IPS DF 4.7 (cell line): ENCODE data around the gene MRPL38.
"Not testable (repeated sequence)": the region's sequence is repeated elsewhere in the genome, so short reads cannot be mapped to it uniquely, and the experiment has no call there.

Source experiments
- DNase-seq: peaks from one replicate; pipeline ENCODE4 v3.0.0-alpha.2; 2013; ENCODE audit warnings: low spot score; ENCODE audit errors: extremely low read depth

The MRPL38 gene

GRCh38 chr17:75876938-75877751 is 27.5 kb downstream of the MRPL38 start:
- no peak for DNase-seq

- no peak for DNase-seq
These were observed 28.3 kb downstream of the MRPL38 start for GRCh38 chr17:75876190-75876937.

GRCh38 chr17:75875940-75876189 is 28.8 kb downstream of the MRPL38 start:
- DNase-seq: no peak

GRCh38 chr17:75875182-75875939 is 29.3 kb downstream of the MRPL38 start:
- DNase-seq: no peak

DNA sequence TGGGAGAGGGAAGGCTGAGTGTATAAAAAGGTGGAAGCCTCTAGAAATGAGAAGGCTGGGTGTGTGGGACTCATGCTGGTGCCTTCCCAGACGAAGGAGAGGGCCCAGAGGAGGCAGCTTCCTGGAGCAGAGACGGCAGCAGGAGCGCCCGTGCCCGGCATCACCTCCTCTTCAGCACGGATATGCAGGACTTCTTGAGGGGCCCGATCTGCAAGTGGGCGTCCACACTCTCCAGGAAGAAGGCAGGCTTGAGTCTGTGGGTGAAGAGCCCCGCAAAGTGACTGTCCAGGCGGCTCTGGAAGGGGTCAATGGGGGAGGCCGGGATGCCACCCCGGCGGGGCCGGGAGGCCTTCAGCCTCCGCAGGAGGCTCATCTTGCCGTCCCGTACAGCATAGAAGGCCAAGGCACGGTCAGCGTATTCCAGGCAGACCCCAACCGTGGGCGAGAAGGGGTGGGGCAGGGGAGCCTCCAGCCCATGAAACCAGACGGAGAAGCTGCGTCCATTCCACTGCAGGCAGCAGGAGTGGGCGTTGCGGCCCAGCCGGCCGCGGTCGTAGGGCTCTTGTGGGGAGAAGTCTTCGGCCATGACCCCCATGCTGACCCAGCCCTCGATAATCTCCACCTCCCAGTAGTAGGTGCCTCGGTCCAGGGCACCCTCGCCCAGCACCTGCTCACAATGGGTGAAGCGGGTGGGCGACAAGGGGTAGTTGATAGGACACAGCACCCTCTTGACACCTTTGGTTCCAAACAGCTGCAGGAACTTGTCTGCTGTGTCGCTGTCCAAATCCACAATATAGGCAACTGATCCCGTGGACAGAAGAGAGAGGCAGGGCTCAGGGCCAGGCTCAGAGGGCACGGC is 30.1 kb downstream of the MRPL38 start:
- DNase-seq: no peak

DNA sequence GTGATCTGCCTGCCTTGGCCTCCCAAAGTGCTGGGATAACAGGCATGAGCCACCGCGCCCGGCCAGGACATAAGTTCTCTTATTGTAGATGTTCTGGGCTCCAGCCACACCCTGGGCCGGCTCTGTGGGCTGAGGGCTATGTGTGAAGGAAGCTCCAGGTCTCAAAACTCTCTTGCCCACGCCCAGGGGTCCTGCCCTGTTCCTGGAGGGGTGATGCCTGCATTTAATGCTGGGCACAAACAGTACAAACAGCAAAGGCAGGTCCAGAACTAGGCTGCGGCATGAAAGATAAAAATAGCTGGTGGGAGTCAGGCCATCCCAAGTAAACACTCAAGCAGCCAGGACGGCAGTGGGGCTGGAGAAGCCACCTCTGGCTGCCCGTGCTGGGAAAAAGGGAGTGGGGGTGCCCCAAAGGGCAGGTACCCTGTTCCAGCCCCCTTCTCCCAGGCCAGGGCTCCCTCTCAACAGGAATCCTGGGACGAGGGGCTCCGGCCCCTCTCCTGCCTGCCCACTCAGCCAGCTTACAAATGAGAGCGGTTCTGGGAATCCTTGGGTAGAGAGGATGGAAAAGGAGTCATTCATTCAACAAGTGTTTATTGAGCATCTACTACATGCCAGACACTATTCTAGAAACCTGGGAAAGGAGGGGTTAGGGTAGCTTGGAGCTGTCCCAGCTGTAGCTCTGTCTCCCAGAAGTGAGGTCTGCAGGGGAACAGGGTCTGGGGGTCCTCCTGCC is 30.9 kb downstream of the MRPL38 start:
- DNase-seq: no peak

DNA sequence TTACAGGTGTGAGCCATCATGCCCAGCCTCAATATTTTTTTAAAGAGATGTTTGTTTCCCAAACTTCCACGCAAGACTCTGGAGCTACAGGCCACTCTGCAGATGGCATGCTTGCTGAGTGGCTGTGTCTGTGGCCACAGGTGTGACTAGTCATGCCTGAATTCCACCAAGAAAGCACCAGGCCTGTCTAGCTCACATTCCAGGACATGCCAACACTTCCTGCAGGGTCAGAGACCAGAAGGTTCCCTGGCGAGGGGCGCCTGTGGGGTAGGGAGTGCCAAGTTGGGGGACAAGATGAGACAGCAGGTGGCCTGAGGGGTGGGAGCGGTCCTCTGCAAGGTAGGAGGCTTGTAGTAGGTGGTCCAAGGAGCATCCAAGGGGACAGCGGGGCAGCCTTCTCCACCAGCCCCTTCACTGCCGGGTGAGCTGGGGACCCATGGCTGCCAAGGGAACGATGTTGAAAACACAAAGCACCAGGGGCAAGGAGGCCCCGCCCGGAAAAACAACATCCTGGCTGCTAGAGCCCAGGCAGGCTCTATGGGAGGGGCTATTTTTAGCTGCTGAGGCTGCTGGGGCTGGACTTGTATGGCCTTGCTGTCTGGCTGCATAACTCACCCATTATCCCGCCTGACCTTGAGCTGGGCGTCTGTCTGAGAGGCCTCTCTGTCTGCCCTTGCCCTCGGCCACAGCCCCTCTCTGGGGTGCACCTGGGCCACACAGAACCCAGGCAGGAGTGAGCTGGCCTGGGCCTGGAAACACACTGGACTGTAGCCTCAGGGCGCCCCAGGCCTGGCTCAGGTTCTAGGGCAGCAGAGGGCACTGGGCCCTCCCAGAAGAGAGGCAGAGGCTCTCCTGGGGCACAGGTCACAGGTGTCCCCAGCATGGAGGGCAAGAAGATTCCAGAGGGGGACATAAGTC is 32.0 kb downstream of the MRPL38 start:
- no peak for DNase-seq

GRCh38 chr17:75870228-75870627 is 34.5 kb downstream of the MRPL38 start:
- DNase-seq: not testable (repeated sequence)

- DNase-seq: no peak
These were observed 35.2 kb downstream of the MRPL38 start for GRCh38 chr17:75869282-75870141.

GRCh38 chr17:75868730-75869281 is 35.9 kb downstream of the MRPL38 start:
- not testable (repeated sequence) for DNase-seq

- DNase-seq: not testable (repeated sequence)
These were observed 39.1 kb downstream of the MRPL38 start for GRCh38 chr17:75865404-75866188.

- not testable (repeated sequence) for DNase-seq
These were observed 39.8 kb downstream of the MRPL38 start for GRCh38 chr17:75864887-75865286.

- no peak for DNase-seq
These were observed 40.2 kb downstream of the MRPL38 start for GRCh38 chr17:75864448-75864871.

DNA sequence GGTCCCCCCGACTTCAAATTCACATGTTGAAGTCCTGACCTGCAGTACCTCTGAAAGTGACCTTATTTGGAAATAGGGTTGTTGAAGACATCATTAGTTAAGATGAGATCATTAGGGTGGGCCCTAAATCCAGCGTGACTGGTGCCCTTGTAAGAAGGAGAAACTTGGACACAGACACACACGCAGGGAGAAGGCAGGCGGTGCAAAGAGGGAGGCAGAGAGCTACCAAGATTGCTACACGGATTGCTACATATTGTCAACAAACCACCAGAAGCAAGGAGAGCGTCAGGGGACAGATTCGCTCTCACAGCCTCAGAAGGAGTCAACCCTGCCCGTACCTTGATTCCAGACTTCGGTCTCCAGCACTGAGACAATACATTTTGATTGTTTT is 42.8 kb downstream of the MRPL38 start:
- no peak for DNase-seq

GRCh38 chr17:75859358-75859757 is 45.3 kb downstream of the MRPL38 start:
- not testable (repeated sequence) for DNase-seq

- DNase-seq: no peak
These were observed 48.5 kb downstream of the MRPL38 start for GRCh38 chr17:75856062-75856756.
